T-helper 1 cell (primary cell): ENCODE results near the gene CHST8.
"Not testable (repeated sequence)": the region's sequence is repeated elsewhere in the genome, so short reads cannot be mapped to it uniquely, and the experiment has no call there.

Experiments
- DNase-seq, 5 donors: peaks; one replicate each; pipeline ENCODE4 v3.0.0-alpha.2; 2012 to 2020

Gene CHST8

DNA sequence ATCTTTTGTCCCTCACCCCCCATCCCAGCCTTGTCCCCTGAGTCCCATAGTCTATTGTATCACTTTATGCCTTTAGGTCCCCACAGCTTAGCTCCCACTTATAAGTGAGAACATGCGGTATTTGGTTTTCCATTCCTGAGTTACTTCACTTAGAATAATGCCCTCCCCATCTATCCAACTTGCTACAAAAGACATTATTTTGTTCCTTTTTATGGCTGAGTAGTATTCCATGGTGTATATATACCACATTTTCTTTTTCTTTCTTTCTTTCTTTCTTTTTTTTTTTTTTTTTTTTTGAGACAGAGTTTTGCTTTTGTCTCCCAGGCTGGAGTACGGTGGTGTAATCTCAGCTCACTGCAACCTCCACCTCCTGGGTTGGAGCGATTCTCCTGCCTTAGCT lies 73.8 kb downstream of the CHST8 start:
- DNase-seq = not testable (repeated sequence)

DNA sequence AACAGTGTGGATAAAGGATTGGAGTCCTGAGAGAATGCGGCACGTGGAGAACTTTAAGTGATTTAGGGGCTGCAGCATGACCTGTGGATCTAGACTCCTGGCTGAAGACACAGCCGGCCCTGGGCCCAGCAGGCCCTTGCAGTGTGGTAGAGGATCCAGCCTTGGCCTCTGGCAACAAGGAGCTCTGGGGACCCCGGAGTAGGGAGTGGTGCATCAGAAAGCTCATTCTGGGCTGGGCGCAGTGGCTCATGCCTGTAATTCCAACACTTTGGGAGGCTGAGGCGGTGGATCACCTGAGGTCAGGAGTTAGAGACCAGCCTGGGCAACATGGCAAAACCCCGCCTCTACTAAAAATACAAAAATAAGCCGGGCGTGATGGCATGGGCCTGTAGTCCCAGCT lies 76.0 kb downstream of the CHST8 start:
- DNase-seq = no peak

DNA sequence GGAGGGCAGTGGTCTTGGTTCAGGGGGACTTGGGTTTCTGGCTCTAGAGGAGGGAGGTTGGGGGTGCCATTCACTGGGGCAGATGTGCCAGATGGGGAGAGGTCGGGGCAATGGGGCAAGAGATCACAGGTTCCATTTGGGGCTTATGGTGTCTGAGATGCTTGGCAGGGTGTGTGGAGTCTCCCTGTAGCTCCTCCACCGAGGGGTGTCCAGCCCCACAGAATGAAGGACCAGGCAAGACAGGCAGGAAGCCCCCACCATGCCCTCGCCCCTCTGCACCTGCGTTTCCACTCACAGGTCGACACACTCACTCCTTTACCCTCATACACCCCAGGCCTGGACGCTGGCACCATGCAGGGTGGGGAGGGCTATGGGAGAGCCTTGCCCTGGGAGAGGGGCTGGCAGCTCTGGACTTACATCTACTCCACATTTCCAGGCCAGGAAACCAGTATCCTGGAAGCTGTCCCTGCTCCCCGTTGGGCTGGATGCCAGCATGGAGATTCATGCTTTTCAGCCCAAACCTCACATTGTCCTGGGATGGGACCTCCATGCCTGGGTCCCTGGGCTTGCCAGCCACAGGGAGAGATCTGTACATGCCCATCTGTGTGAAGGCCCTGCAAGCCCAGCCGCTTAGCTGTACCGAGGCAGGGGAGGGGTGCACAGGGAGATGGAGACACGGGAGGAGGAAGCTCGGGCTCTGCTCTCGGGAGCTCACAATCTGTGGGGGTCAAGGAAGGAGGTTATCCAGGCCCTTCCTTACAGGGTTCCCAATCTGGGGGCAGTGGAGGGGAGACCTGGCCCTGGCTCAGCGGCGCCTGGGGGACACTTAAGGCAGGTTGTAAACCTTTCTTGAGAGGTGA lies 77.1 kb downstream of the CHST8 start:
- DNase-seq = no peak

DNA sequence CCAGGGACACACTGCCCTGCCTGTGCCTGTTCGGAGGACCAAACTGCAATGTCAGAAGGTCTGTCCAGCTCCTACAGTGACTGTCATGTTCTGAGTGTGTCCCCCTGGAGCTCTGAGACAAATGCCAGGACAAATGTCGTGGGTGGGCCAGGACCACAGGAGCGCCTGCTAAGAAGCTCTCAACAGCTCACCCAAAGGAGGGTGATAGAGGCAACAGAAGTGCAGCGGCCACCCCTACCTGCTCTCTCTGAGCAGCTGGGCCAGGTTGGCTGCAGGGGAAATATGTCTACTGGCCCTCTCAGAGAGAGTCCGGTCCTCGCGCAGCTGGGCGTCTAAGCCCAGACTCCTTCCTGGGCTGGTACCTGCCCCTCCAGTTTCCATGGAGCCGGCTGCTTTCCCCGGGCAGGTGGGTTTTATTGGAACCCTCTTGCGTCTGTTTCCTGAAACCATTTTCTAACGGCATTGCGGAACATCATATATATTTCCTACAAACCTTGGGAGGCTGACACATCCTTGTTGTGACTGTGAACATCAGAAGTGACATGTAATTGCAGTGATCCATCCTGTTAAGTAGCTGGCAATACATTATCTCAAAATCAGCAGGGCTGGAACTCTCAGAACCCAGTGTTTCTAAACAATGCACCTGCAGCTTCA lies 78.1 kb downstream of the CHST8 start:
- DNase-seq = no peak

DNA sequence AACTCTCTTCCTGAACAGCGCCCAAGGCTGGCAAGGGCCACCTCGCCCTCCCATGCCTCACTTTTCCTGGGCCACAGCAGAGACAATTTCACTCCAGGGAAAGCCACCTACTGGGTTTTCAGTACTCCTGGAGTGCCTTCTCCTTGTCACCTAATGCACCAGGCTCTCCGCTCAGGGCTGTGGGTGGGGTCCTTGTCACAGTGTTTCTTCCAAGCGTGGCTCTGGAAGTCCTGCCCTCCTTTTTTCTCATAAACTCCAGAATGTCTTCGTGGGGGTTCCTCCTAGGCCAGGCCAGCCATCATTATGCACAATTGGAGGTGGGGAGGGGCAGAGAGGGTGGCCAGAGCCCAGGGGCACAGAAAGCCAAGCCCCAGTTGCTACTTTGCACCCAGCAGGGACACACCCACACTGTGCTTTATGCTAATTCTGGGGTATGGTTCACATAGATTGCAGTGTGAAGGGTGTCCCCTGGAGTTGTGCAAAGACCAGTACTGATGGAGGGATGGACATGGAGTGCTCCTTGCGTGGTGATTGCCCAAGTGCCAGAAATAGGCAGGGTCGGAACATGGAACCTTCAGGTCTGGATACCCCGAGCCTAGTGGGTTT lies 78.8 kb downstream of the CHST8 start:
- DNase-seq = no peak

DNA sequence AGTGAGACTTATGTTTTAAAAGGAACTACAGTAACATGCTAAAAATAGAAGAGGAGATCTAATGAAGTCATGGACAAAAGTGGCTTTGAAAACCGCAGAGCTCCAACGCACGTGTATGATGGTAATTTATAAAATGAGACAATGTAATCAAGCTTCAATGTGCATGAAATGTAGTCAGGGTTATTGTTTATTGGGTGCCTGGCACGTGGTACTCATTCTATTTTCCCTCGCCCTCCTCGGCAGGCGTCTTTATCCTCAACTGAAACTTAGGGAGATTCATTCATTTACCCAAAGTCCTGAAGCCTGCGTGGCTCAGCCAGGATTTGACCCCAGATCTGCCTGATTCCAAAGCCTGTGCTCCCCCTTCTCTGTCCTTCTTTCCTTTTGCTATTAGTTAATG lies 79.8 kb downstream of the CHST8 start:
- DNase-seq = no peak

DNA sequence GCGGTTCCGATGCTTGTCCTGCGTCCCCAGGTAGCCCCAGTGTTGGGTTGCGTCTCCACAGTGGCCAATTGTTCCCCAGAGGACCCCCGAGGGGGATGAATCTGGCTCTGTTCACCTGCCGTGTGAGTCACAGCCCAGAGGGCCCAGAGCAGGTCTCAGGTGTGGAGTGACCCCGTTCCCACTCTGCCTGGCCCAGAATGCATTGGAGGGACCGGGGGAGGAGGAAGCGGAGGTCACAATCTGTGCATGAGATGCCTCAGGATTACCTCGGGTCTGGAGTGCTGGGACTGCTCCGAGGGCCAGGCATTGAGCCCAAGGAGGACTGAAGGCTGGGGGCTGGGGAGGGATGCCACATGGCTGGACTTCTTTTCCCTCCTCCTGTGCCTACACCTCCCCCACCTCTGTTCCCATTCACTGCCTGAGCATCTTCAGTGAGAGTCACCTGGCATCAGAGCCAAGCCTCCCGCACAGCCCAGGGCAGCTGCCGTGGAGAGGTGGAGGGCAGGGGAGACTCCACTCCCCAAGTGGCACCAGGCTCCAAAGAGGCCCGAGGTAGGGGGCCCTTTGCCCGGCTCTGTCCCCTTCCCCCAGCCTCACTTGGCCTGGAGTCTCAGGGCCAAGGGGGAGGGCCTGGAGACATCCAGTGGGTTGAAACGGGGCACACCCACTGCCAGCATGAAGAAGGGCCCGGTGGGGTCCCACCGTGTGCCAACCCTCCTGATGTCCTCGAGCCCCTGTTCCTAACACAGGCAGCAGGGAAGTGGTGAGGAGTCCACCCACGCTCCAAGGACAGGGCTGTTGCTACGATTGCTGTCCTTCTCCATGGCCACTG lies 81.1 kb downstream of the CHST8 start:
- DNase-seq = no peak

DNA sequence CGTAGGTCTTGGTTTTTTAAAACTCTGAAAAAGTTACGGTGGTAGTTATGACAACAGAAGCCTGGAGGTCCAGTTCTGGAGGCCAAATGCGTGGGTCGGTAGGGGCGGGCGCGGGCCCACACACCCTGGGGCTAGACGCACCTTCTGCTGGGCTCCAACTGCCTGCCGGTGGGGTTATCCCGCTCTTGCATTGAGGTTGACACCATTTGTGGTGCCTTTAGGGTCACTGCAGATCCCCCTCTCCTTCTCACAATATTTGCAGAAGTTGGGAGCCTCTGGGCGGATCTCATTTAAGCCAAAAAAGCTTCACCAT lies 81.6 kb downstream of the CHST8 start:
- DNase-seq = no peak

DNA sequence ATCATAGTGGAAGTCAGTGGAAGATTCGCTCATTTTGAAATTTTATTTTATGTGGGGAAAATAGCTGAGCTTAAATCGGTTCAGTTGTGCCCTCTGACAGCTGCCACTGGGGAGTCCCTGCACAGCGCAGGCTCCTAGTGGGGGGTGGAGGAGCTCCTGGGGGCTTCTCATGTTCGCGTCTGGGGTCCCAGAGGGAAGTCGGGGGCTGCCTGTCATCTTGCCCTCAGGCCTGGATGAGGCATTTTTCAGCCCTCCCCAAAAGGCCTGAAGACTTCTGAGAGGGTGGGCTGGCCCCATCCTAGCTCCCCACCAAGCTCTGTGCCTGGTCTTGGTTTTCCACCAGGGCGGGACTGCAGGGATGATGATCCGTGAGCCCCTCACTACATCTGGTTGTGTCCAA lies 82.1 kb downstream of the CHST8 start:
- no peak for DNase-seq

DNA sequence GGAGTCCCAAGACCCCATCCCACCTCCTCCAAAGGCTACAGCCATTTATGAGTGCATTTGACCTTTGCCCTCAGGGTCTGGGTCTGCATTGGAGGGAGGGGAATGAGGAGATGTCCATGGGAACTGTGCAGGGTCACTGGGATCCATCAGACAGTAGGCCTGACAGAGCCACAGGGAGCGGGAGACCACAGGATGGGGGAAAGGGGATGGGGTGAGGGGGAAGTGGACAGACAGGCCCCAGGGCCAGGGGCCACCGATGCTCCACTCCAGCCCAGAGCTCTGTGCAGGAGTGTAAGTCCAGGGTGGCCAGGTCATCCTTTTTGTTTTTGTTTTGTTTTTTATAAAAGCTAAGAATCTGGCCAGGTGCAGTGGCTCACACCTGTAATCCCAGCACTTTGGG lies 82.5 kb downstream of the CHST8 start:
- no peak for DNase-seq

DNA sequence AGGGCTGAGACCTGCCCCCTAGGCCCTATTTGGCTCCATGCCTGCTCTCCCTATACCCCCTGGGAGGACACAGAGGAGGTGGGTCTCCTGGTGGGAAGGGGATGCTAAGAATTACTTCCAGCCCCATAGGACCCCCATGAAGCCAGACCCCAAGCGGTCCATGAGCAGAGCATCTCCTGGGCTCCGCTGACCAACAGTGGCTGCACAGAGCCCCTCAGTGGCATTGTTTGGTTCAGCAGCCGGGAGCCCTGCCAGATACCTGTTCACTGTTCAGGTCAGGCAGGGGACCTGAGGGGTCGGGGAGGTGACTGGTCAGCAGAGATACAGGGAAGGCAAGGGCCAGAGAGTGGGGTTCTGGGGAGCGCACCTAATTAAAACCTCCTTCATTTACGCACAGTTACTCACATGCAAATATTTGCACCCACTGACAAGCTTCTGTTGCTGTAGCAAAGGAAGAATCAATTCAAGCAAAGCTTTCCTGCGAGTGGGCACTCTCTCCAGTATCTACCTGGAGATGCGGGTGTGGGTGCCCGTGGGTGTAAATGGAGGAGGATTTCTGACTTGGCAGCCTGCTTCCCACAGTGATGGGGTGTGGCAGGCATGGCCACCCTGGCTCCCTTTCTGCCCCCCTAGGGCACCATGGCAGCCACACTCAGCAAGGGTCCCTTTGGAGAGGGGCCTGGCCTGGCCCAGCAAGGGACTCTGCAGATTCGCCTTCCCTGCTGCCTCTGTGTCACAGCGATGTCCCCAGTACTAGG lies 83.5 kb downstream of the CHST8 start:
- DNase-seq = no peak

DNA sequence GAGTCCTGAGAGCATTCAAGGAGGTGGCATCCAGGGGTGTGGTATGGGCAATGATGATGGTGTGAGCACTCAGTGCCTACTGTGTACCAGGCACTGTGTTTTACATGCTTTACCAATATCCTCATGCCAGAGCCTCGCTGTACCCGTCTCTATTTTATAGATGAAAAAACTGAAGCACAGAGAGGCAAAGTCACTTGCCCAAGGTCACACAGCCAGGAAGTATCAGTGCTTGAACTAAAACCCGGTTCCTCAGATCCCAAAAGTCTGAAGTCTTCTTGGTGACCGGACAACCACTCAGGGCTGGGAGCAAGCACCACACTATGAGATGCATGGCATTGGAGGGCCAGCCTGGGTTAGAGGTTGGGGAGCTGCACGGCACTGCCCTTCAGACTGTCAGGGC lies 84.1 kb downstream of the CHST8 start:
- DNase-seq = no peak

DNA sequence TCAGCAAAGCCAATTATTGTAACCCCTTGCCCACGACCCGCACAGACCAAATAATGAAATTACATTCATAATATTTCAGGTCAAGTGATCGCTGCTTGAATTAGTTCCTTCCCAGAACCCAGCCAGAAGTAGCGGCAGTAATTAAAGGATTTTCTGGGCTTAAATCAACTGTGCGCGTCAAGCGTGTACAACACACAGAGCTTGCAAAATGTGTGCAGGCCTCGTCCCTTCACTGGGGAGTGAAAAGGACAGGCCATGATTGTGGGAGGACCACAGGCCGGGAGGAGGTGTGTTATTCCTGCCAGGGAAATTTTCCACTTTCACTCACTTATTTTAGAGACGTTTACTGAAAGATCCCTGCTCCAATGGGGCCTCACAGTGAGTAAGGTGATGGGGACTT lies 84.9 kb downstream of the CHST8 start:
- no peak for DNase-seq

DNA sequence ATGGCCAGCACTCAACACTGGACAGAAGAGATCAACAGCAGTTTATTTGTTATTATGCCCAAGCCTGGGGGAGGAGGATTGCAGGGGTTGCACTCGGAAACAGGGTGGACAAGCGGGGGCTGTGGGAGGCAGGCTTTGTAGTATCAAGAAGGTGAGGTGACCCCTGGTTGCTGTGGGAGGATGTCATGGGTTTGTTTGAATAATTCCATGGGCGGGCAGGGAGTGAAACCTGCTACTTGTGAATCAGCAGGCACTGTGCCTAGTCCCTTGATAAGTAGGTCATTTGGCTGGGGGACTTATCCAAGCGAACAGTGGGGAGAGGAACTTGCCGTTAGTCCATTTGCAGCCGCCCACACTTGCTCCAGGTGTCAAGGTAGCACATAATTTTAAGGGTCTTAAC lies 90.5 kb downstream of the CHST8 start:
- DNase-seq = no peak

DNA sequence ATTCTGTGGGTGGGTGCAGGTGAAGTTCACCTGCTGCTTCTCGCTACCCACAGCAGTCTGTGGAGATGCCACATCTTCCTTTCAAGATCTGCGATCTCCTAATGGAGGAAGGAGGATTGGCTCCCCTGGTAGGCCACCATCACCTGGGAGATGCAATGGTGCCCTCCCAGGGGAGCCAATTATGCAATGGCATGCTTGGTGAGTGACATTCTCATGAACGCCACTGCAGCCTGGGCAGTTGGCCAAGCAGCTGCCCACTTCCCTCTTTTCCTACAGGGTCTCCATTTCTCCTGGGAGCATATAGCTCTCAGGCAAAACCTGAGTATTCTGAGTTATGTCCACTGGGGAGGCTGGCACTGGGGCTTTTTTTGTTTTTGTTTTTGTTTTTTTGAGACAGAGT lies 91.4 kb downstream of the CHST8 start:
- DNase-seq = no peak

DNA sequence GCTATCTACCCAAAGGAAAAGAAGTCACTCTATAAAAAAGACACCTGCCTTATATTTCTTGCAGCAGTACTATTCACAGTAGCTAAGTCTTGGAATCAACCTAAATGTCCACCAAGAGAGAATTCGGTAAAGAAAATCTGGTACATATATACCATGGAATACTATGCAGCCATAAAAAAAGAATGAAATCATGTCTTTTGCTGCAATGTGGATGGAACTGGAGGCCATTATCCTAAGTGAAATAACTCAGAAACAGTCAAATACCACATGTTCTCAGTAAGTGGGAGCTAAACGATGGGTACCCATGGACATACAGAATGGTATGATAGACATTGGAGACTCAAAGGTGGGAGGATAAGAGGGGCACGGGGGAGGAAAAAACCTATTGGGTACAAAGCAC lies 92.4 kb downstream of the CHST8 start:
- no peak for DNase-seq

DNA sequence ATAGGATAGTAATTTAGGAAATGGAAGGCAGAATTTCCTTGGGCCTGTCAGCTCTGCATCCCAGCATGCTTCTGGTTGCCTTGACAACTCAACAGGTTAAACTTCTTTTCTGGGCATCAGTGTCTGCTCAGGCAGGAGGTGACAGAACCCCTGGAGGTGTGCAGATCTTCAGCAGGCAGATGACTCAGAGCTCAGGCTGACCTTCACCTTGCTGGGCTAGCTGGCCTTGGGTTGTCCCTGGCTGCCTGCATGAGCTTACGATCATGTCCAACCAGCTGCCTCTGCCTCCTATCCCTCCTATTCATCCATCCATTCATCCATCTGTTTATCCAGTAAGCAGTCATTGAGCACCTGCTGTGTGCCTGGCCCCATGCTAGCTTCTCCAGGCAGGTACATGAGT lies 93.7 kb downstream of the CHST8 start:
- no peak for DNase-seq

DNA sequence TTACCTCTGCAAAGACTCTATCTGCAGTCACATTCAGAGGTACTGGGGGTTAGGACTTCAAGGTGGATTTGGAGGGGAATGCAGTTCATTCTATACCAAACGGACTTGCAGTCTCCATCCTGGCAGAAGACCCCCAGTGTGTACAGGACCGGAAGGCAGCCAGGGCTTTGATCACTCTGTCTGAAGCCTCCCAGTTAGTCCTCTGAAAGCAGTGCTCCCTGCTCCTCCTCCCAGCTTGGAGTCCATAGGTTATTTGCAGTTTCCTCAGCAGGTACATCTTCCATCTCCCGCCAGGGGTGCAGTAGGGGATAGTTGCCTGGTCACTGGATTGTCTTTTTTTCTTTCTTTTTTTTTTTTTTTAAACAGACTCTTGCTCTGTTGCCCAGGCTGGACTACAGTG lies 96.1 kb downstream of the CHST8 start:
- DNase-seq = no peak

DNA sequence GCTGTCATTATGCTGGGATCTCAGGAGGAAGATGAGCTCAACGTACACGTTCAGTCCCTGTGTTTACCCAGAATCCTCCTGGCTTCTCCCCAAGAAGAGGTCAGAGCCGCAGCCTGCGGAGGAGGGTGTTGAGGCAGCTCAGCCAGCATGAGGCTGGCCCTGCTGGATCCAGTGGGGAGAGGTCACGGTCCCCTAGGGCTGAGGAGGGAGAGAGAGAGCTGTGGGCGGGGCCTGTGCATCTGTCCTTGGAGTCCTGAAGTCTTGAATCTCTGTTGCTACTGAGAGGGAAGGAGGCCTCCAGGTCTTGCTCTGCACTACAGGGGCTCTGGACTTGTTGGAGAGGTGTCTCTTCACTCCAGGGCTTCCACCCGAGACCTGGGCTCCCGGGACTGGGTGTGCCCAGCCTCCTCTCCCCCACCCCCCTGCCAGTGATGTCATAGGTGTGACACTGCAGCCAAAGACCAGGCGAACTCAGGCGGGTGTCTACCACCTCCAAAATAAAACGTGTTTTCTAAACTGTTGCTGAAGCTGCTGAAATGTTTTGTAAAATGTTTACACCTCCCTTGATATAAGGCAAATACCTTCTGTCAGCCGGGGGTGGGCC lies 97.0 kb downstream of the CHST8 start:
- no peak for DNase-seq

DNA sequence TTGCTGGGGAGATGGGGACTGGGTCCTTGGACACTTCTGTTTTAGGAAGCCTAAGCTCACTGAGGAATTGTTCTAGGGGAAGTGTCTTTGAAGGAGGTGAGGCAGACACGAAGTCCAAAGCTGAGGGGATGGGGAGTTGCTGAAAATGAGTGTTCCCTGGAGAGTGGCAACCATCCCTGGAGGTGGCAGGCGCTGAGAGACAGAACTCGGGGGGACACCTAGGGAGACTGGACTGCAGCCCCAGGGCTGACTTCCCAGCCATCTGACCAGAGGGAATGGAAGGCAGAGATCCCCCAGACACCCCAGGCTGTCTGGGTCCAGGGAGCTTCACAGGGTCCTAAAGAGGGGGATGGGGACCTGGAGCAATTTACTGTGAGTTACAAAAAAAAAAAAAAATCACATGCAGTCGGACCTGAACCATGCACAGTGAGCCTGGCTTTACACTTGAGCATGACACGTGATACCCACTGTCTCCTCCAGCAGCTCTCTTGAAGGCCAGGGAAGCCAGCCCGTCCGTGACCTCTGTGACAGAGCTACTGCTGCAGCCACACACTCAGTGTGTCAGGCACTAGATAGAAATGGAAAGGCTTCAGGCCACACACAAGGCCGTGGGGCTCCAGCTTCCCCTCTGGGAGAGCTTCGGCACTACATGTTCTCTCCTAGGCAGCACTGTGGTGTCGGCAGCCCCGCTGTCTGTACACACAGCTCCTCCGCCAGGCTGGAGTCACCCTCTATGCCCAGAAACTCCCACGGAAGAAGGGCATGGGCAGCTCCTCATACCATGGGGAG lies 97.8 kb downstream of the CHST8 start:
- DNase-seq = no peak

DNA sequence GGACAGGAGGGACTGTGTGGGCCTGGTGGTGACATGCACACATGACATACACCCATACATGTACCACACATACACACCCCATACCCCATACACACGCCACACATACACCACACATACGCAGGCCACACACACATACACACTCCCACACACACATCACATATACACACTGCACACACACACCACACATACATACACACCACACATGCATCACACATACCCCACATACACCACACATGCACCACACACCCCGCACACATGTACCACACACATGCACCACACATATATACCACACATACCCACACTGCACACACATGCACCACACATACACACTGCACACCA lies 98.4 kb downstream of the CHST8 start:
- DNase-seq = no peak
